Stomach (tissue), 4 donors: ENCODE measurements around the gene SEMA3D.

Source experiments
- POLR2A ChIP-seq, 4 donors: fragments of 450-650 bp; IDR thresholded peaks; one replicate each; pipeline ENCODE4 v1.6.1; 2016; ENCODE audit warnings: antibody characterized with exemption in 4 of 4, control low read depth in 2 of 4, mild to moderate bottlenecking in 1 of 4, moderate library complexity in 1 of 4
- TF ChIP-seq, protein P1 (sequence below), 7 experiments: fragments of 450-650 bp in 4 of 7; fragments of 200-600 bp in 3 of 7; sonication (generic) in 3 of 7; IDR thresholded peaks; one replicate each; pipeline ENCODE4 v1.5.1; 2016 to 2019; ENCODE audit warnings: antibody characterized with exemption in 7 of 7, control low read depth in 2 of 7, mild to moderate bottlenecking in 1 of 7

DNA sequence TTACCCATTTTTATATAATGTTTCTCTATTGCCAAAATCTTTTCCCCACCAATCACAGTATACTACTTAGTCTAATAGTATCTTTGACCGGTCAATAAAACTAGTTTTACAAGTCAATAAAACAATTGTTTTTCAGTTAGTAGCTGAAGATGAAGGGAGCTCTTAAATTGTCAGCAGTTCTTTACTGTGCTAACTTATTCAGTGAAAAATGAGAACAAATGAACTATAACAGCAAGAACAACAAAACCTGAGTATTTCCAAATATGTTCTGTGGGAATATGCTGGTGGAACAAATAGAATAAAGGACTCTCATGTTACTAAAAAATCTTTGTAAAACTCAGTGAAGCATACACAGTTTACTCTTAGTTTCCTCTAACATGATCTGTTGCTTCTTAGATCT is 134.0 kb downstream of the SEMA3D start:
- TF ChIP-seq, protein P1, sequence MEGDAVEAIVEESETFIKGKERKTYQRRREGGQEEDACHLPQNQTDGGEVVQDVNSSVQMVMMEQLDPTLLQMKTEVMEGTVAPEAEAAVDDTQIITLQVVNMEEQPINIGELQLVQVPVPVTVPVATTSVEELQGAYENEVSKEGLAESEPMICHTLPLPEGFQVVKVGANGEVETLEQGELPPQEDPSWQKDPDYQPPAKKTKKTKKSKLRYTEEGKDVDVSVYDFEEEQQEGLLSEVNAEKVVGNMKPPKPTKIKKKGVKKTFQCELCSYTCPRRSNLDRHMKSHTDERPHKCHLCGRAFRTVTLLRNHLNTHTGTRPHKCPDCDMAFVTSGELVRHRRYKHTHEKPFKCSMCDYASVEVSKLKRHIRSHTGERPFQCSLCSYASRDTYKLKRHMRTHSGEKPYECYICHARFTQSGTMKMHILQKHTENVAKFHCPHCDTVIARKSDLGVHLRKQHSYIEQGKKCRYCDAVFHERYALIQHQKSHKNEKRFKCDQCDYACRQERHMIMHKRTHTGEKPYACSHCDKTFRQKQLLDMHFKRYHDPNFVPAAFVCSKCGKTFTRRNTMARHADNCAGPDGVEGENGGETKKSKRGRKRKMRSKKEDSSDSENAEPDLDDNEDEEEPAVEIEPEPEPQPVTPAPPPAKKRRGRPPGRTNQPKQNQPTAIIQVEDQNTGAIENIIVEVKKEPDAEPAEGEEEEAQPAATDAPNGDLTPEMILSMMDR (IDR thresholded peaks at IDR 0.05): no peak
- no peak for TF ChIP-seq POLR2A (IDR thresholded peaks at IDR 0.05)
